HG03342 (cell line): ENCODE results near the gene RCVRN.

Experiments
- ATAC-seq: cut with Tn5 transposase; IDR thresholded peaks from one replicate; pipeline ENCODE4 v1.9.1; 2021; ENCODE audit warnings: mild to moderate bottlenecking, moderate library complexity; ENCODE audit not compliant: unreplicated experiment

RCVRN gene

GRCh38 chr17:9859781-9860180 lies 45.3 kb downstream of the RCVRN start:
- ATAC-seq, result no peak

GRCh38 chr17:9855036-9855435 lies 50.0 kb downstream of the RCVRN start:
- ATAC-seq, result no peak

- no peak for ATAC-seq
Measured at GRCh38 chr17:9854255-9854654, 50.8 kb downstream of the RCVRN start.

GRCh38 chr17:9850151-9850550 lies 54.9 kb downstream of the RCVRN start:
- ATAC-seq, result no peak
